Measurements from ENCODE around the gene RUBCN.

- TF ChIP-seq CTCF (IDR thresholded peaks at IDR 0.05) = no peak
- TF ChIP-seq POLR2AphosphoS5 (IDR thresholded peaks at IDR 0.05; ENCODE audit: low read depth, low read length) = no peak
Measured at GRCh38 chr3:197758512-197758911, 21.8 kb upstream of the RUBCN start.

All from Panc1 (cell line).